ENCODE measurements around the gene METTL24. TPM values are rescaled to one million over a fixed set of nuclear protein-coding genes. Genes with fewer than 3 reads are reported as not detected.
"Not testable (repeated sequence)": the region's sequence is repeated elsewhere in the genome, so short reads cannot be mapped to it uniquely, and the experiment has no call there.

The METTL24 gene
- total RNA-seq, 1 donor from 2014 or later: 5.5 TPM

DNA sequence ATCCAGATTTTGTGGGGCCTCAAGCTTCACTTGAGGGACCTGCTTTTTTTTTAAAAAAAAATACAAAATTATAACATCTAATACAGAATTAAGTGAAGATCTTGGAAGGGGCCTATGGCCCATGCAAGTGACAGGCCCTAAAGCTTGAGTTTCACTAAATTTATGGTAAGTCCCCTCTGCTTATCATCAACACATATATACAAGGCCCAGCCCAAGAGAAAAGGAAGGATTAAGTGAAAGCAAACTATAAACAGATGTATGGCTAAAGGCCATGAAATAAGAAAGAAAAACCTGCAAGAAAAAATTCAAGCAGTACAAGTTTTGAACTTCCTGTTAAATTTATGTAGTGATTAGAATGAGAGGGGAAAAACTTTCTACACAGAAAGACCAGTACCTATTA is 91.2 kb downstream of the METTL24 start:
- peak; percentile 60 for DNase-seq (ENCODE audit: low spot score)

DNA sequence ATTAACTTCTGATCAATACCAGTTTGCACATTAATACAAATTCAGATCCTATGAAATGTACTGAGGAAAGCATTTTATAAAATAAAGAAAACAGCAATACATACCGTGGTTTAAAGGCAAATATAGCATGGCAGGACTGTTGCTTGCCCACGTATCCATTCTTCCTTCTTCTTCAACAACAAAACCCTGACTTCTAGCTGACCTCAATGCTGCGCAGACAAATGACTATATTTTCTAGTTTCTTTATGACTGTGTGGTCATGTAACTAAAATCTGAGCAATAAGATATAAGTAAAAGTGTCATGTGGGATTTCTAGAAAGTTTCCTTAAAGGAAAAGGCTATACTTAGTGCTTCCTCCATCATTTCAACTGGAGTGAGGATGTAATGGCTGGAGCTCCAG is 92.9 kb downstream of the METTL24 start:
- no peak for DNase-seq (ENCODE audit: low spot score)

DNA sequence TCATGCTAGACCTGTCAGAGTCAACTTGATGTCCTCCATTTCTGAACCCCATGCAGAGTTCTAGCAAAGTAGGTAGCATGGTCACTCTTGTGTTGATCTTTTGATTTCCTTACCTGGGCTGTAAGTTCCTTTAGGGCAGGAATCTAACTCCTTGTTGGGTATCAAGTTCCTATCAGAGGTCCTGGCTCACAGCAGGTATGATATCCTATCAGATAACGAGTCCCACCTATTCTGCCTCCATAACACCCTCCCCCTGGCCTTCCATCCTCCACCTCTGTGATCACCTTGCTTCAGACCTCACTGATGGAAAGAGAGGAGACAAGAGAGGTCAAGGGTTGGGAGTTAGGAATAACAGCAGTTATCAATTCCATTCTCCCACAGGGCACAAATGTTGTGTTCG is 101.8 kb downstream of the METTL24 start:
- DNase-seq (ENCODE audit: low spot score): no peak

DNA sequence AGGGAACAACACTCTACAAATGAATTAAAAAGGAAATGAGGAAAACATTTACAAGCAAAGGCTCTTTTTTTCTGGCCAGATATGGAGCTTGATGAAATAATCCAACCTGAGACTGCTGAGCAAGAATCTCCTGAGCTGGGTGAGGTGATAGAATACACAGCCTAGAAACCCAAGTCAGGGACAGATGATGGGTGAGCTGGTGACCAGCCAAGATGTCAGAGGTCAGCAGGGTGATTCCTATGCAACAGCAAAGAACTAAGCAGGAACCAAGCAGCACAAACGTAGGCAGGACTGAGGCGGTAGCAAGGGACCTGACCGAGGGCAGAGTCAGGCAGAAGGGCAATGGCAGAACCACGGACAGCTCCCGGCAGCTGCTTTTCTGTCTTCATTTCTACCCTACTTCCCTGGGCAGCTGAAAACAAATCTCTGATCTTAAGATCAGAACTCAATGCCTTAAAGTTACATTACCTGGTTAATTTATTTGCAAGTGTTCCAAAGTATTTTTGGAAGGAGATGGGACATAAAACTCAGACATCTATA is 102.9 kb downstream of the METTL24 start:
- peak; percentile 37 for DNase-seq (ENCODE audit: low spot score)

DNA sequence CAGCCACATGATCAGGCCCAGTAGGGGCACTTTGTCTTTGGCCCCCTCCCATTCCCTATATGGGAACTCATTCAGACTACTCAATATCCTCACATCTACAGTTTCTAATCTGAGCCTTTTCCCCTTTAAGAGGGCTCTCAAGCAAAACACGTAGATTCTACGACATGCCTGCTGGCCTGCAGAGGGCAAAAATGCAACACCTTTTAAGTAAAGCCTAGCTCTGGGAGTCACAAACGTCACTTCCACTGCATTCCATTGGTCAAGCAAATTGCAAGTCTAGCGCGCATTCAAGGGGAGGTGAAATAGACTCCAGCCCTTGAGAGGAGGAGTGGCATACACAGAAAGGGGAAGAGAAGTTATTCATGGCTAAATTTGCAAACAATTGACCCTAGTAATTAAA is 107.3 kb downstream of the METTL24 start:
- DNase-seq (ENCODE audit: low spot score): no peak

DNA sequence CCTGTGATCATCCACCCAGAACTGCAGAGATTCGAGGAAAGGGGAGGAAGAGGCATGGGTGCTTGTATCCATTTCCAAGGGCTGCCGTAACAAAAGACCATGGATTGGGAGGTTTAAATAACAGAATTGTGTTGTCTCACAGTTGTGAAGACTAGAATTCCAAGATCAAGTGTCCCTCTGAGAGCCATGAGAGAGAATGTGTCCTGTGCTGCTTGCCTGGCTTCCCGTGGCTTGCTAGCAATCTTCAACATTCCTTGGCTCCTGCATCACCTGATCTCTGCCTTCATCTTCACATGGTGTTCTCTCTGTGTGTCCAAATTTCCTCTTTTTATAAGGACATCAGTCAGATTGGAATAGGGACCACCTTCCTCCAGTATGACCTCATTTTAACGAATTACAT is 108.1 kb downstream of the METTL24 start:
- DNase-seq (ENCODE audit: low spot score): no peak

DNA sequence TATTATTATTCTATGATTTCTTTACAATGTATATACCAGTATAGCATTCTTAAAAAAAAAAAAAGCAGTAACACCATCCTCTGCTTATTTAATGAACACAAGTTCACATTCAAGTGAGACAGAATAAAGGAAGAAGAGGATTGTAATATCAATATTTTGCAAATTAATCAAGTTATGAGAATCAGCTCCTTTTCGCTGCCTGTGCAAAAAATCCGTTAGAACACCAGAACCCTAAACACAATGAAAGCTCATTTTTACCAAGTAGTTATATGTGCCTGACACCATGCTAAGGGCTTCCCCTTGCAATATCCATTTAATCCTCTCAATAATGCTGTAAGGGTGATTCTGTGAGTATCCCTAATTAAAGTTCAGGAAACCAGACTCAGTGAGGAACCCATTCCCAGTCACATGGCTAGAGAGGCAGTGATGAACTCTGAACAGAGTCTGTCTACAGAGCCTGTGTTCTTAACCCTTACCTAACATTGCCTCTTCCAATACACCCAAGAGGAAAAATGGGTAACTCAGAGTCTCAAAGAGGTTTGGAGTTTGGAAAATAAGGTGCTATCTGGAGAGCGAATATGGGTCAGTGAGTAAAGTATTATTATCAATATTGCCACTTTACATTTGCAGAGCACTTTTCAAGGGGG is 111.1 kb downstream of the METTL24 start:
- DNase-seq (ENCODE audit: low spot score): no peak

DNA sequence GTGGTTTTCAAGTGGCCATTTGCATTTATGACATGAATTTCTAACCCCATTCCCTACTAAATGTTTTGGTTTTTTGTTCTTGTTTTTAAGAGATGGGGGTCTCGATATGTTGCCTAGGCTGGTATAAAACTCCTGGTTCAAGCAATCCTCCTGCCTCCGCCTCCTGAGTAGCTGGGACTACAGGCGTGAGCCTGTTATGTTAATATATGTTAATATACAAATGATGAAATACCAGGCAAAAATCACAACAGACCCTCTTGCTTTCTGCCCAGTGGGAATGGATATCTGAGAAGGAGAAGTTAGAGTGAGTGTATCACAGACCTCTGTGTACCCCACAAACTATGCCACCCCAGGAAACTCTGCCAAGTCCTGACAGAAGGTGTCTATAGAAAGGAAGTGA is 111.8 kb downstream of the METTL24 start:
- no peak for DNase-seq (ENCODE audit: low spot score)

DNA sequence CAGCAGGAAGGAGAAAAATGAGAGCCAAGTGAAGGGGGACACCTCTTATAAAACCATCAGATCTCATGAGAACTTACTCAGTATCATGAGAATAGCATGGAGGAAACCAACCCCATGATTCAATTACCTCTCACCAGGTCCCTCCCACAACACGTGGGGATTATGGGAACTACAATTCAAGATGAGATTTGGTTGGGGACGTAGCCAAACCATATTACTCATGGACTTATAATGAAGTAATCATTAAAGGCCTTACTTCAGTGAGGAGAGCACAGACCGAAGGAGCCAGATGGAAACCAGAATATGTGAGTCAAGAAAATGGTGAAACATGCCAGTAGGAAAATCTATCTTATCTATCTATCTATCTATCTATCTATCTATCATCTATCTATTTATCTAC is 113.5 kb downstream of the METTL24 start:
- DNase-seq (ENCODE audit: low spot score): not testable (repeated sequence)

DNA sequence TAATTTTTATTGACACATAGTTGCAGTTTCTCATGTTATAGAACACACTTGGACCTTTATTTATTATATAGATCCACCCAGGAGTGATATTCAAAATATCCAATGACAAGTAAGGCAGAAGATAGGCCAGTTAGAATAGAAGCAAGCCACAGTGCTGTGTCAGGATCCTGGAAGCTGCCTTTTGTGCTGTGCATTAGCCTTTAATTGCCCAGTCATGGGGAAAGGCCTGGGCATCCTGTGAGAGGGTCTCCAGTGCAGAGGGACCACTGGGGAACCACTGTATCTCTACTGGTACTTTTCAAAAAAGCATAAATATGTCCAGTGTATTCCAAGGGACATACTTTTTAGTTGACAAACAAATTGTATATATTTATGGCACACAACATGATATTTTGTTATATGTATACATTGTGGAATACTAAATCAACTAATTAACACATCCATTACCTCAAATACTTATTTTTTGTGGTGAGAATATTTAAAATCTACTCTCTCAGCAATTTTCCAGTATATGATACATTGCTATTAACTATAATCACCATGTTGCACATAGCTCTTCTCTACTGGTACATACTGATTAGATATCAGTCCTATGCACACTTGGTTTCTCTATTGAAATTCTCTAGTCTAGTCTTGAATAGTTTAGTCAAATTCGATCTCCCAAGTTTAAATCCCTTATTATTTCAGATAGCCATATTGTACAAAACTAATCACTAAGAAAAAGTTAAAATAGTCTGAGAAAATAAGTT is 118.4 kb downstream of the METTL24 start:
- DNase-seq (ENCODE audit: low spot score): no peak

DNA sequence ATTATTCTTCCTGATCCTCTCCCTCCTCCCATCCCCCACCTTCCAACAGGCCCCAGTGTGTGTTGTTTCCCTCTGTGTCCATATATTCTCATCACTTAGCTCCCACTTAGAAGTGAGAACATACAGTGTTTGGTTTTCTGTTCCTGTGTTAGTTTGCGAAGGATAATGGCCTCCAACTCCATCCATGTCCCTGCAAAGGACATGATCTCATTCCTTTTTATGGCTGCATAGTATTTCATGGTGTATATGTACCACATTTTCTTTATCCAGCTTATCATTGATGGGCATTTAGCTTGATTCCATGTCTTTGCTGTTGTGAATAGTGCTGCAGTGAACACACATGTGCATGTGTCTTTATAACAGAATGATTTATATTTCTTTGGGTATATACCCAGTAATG is 122.1 kb downstream of the METTL24 start:
- not testable (repeated sequence) for DNase-seq (ENCODE audit: low spot score)

DNA sequence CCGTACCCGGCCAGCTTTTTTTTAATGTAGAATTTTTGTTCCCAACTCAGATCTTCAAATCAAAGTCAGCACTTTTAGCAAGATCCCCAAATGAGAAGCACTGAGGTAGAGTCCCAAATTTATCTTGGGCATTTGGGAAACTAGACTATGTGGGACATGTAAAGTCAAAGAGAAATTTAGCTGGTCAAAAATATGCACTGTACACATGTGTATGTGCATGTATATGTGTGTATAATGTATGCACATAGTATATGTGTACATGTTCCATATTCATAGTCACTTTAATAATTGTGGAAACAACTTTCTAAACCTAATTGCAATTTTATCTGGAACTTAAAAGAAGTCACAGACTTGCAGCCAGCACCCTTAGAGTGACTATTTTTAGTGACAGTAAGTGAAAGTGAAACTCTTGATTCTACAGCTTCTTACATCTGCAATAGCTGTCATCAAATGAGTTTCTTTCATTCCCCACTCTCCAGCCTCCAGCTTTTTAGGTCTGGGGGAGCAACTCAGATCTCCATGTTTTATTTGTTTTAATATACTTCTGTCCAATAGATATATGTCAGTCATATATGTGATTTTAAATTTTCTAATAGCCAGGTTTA is 124.3 kb downstream of the METTL24 start:
- DNase-seq (ENCODE audit: low spot score): peak; percentile 11

DNA sequence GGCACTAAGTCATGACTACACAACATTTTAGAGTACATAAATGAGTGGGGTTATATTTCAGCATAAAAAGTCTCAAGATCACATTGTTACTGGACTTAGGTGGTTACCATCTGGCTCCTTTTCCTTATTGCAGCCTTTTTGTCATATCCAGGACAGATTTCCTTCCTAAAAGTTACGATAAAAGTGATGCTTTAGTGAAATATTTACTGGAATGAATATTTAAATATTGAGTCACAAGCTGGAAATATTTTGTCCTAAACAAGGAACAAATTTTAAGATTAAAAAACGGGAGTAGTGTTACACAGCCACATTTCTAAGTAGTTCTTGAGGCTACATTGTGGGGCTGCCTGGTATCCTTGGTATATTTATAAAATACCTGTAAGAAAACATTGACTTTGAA is 125.7 kb downstream of the METTL24 start:
- no peak for DNase-seq (ENCODE audit: low spot score)

DNA sequence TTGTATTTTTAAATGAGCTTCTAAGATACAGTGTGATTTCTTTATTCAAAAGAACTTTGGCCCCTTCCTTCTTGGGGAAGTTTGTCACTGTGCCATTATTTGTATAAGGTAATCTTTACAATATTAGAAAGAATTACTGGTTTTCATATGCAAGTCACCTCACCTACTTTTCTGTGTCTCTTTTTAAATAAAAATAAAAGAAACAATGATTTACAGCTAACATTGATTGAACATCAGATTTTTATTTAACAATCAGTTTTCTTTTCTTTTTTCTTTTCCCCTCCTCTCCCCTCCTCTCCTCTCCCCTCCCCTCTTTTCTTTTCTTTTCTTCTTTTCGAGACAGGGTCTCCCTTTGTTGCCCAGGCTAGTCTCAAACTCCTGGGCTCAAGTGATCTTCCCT is 131.9 kb downstream of the METTL24 start:
- DNase-seq (ENCODE audit: low spot score): no peak

DNA sequence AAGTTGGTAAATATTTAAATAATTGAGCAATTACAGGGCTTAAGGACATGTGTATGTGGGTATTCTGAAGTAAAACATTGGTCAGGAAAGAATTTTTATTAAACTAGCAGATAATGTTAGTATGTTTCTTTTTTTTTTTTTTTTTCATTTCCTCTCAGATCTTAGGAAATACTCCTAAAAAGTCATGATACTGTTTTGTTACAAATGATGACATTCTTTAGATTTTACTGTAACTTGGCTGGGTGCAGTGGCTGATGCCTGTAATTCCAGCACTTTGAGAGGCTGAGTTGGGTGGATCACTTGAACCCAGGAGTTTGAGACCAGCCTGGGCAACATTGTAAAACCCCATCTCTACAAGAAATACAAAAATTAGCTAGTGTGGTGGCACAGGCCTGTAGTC is 136.4 kb downstream of the METTL24 start:
- no peak for DNase-seq (ENCODE audit: low spot score)

DNA sequence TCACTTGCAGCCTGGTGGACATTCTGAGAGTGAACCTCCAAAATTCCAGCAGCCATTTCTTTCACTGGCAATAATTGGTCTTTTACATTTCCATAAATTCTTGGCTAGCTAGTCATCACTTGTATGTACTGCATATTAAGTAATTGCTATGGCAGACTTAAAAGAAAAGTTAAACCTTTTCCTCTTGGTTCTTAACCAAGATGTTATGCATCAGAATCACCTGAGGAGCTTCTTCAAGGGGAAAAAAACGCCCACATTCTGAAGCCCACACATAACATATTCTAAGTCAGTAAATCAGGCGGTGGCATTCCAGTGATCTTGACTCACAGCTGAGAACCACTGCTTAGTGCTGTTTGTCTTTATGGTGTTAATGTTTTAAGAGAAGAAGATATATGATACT is 140.9 kb downstream of the METTL24 start:
- no peak for DNase-seq (ENCODE audit: low spot score)

DNA sequence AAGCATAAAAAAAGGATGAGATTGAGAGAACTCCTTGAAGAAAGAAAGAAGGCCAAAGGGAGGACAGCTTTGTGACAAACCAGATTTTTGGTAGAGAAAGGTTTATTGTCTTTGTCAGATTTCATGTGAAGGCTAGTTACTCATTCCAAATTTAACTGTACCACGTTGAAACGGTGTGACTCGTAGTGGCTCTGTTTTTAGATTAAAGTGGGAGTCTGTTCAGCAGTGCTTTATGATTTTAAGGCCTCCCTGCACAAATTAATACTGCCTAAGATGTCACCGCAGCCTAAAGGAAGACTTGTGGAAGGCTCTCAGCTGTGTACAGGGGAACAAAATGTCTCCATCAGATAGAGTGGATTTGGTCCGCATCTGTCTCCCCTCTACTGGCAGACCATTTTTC is 142.0 kb downstream of the METTL24 start:
- no peak for DNase-seq (ENCODE audit: low spot score)

DNA sequence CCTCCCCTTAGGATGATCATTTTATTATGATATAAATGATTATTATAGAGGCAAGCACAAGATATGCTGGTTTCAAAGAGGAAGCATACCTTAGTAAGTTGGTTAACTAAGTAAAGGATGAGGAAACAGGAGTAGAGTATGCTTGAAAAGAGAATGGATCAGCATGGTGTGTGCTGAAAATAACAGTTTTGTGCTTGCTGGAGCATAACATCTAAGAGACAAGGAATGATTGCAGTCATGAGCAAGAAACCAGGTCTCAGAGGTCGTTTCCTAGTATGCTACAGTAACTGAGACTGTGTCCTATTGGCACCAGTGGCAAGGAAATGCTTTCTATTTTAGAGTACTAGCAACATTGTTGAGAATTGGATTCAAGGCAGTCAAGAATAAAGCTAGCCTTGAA is 143.8 kb downstream of the METTL24 start:
- no peak for DNase-seq (ENCODE audit: low spot score)

DNA sequence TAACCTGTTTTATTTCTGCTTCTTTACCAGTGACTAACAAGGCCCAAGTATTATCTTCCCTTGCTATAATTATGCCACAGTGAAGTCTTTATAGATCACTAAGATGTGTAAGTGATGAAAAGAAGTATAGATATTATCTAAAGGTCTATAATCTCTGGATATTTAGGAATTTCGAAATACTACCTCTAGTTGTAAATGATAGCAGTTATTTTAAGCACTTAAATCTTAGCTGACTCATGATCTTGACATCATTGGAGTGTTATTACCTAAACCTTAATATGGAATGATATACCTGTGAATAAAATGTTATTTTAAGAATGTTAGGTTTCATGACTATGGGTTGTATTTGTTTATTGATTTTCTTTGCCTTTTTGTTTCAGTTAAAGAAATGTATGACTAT is 146.4 kb downstream of the METTL24 start:
- no peak for DNase-seq (ENCODE audit: low spot score)

DNA sequence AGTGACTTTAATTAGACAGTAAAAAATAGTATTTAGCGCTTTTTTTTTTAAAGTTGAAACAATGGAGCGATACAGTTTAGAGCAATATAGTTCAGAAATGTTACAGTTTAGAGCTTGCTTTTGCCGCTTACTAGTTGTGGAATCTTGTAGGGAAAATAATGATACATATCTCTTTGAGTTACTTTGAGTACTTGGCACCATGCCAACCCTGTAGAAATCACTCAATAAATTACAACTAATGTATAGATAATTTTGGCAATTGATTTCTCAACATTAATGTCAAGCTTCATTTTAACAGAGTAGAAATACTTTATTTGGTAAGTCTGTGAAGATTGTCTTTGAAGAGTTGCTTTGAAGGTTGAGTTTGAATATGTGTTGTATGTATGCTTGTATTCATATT is 150.5 kb downstream of the METTL24 start:
- DNase-seq (ENCODE audit: low spot score): no peak

DNA sequence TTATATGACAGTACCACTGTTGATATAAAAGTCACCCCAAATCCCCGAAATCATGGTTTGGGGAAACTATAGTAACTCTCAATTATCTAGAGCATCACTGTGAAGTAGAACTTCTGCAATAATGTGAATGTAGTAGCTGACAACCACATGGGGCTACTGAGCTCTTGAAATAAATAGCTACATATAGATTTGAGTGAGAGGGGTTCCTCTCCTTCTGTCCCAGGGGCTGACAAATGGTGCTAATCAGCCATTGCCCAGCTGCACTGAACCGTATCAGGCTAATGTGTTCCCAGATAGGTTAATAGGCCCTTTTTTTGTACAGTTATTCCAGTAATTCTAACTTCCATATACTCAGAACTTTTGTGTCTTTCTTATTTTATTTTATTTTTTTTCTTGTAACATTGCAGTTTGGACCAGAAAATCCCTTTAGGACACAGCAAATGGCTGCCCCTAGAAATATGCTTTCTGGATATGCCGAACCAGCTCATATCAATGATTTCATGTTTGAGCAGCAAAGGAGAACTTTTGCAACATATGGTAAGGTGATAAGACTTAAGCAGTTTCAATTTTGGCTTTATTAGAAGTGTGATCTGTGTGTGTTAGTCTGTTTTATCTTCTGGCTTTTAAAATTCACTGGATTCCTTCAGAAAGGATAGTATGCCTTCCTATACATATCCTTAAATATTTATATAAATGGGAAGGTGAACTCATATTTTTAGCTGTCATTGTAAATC is 156.8 kb downstream of the METTL24 start:
- DNase-seq (ENCODE audit: low spot score): no peak

DNA sequence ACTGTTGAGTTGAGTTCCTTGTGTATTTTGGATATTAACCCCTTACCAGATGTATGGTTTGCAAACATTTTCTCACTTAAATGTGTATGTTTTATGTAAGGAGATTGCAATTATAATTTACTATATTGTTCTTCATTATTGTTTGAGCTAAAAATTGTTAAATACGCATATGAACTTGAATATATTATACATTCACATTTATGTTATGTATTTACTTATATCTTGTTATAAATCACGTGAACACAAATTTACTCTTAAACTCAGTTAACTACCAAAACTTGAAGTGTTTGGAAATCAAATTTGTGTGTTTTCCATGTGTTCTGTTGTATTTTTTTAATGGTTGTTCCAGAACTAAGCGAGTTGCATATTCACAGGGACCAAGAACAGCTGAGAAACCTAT is 159.6 kb downstream of the METTL24 start:
- DNase-seq (ENCODE audit: low spot score): no peak
